Measurements from ENCODE around the gene EPM2A.
"Not testable (repeated sequence)": the region's sequence is repeated elsewhere in the genome, so short reads cannot be mapped to it uniquely, and the experiment has no call there.

The EPM2A gene

GRCh38 chr6:145735356-145736165 lies at the start of gene EPM2A:
TSS of gene EPM2A (minus strand) at chr6:145735520. CDS start at chr6:145735498, 22 bp downstream.
- DNase-seq, result peak; percentile 44 to 74

- peak; percentile 62 to 92 for DNase-seq
Observed at GRCh38 chr6:145784683-145785082, 49.4 kb upstream of the EPM2A start.

- DNase-seq, result peak; percentile 83 to 88
Observed at GRCh38 chr6:145783796-145784195, 48.5 kb upstream of the EPM2A start.

GRCh38 chr6:145772846-145773245 lies 37.5 kb upstream of the EPM2A start:
- DNase-seq, result no peak

- DNase-seq, result no peak
Observed at GRCh38 chr6:145765449-145765848, 30.1 kb upstream of the EPM2A start.

GRCh38 chr6:145763742-145764141 lies 28.4 kb upstream of the EPM2A start:
- no peak for DNase-seq

- DNase-seq, result peak; percentile 9 to 47
Observed at GRCh38 chr6:145761584-145761983, 26.3 kb upstream of the EPM2A start.

- no peak for DNase-seq
Observed at GRCh38 chr6:145758113-145758512, 22.8 kb upstream of the EPM2A start.

GRCh38 chr6:145756170-145756662 lies 20.9 kb upstream of the EPM2A start:
- peak in 1 of 2 experiments; percentile 42 for DNase-seq

GRCh38 chr6:145755682-145756081 lies 20.4 kb upstream of the EPM2A start:
- DNase-seq, result no peak

- no peak for DNase-seq
Observed at GRCh38 chr6:145752638-145753037, 17.3 kb upstream of the EPM2A start.

GRCh38 chr6:145749632-145750031 lies 14.3 kb upstream of the EPM2A start:
- DNase-seq, result no peak

GRCh38 chr6:145745861-145746260 lies 10.5 kb upstream of the EPM2A start:
- DNase-seq, result no peak

- no peak for DNase-seq
Observed at GRCh38 chr6:145744619-145745018, 9.3 kb upstream of the EPM2A start.

GRCh38 chr6:145743332-145743731 lies 8.0 kb upstream of the EPM2A start:
- DNase-seq, result no peak

GRCh38 chr6:145742472-145742871 lies 7.2 kb upstream of the EPM2A start:
- DNase-seq, result not testable (repeated sequence)

GRCh38 chr6:145739685-145740084 lies 4.4 kb upstream of the EPM2A start:
- not testable (repeated sequence) for DNase-seq

- DNase-seq, result no peak
Observed at GRCh38 chr6:145738265-145738664, 2.9 kb upstream of the EPM2A start.

GRCh38 chr6:145736661-145737144 lies 1.4 kb upstream of the EPM2A start:
- DNase-seq, result no peak

GRCh38 chr6:145734486-145735355 lies 599 bp downstream of the EPM2A start:
- peak; percentile 94 to 95 for DNase-seq

- peak in 1 of 2 experiments; percentile 31 for DNase-seq
Observed at GRCh38 chr6:145733810-145734209, 1.5 kb downstream of the EPM2A start.

- no peak for DNase-seq
Observed at GRCh38 chr6:145733207-145733606, 2.1 kb downstream of the EPM2A start.

GRCh38 chr6:145731447-145731846 lies 3.9 kb downstream of the EPM2A start:
- no peak for DNase-seq

All from NCI-H524 (cell line).